ENCODE measurements around the gene TANC1.

Gene TANC1

DNA sequence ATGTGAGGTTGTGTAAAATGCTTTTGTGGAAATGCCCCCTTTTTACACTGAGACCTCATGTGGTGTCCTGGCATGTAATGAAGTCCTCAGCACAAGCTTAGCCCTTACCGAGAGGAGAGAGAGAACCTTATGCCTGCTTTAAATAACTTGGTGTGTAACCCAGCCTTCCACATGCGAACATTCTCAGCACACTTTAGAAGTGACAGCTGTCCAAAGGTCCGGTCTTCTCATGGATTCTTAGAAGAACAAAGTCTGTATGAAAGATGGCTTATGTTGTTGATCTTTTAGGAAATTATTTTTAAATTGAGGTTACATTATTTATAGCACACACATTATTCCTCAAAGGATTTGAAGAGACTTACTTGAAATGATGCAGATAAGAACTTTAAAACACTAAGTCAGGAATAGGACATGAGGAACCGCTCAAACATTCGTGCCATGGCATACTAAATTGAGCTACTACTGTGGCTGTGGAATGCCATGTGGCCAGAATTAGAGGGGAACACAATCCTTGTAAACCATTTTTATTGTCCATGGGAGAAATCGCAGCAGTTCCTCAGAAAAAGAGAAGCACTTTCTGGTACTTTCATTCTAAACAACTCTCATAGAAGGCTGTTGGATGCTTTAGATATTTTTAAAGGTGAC is 238.4 kb downstream of the TANC1 start:
- no peak for DNase-seq

DNA sequence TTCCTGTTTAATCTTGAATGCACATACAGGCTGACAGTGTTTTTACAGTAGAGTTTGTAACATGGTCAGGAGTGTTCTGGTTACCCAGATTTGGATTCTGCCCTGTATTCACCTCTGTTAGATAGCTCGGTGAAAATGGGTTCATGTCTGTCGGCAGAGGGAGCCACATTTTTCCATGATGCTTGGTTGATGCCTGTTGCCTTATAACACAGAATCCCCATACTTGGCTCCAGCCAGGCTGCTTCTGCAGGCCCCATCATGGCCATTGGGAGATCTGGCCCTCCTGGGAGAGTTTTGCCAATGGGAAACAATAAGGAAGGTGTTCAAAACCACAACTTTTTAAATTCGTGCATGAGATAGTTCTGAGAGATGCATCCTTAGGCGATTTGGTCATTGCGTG is 240.0 kb downstream of the TANC1 start:
- no peak for DNase-seq

DNA sequence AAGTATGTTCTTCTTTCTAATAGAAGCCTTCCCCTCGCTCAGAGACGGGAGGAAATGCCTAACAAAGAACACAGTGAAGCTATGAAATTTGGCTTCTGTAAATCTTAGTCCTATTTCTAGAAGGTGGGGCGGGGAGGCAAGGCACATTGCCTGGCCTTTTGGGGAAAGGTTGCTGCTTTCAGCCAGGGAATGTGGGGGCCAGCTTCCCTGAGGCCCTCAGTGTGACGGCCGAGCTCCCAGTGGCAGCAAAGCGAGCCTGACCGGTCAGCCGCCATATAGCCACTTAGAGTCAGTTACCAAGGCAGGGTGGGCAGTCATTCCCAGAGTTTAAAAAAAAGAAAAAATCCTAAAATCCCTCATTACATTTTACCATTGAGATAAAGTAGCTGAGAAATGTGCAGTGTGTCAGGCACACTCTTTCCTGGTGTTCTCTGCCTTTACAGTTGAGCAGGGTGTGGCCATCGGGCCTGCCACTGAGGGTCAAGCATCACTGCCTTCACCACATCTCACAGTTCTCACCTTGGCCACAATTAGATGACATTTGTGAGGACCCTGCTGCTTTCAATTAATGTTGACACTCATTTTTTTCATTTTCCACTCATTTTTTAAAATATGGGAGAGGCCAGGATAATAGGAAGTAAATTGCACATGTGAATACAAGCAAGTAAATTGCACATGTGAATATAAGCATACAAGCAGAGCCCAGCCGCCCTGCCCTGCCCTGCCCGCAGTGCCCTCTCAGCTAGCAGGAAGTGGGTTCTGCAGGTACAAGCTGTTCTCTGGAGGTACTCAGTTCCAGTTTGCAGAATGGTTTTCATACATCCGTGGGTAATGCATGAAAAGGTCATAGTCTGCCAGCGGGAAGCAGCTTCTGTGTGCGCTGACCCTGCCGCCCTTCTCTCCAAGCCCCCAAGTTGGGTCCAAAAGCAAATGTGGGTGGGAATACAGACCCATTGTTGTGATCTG is 241.2 kb downstream of the TANC1 start:
- DNase-seq: no peak

DNA sequence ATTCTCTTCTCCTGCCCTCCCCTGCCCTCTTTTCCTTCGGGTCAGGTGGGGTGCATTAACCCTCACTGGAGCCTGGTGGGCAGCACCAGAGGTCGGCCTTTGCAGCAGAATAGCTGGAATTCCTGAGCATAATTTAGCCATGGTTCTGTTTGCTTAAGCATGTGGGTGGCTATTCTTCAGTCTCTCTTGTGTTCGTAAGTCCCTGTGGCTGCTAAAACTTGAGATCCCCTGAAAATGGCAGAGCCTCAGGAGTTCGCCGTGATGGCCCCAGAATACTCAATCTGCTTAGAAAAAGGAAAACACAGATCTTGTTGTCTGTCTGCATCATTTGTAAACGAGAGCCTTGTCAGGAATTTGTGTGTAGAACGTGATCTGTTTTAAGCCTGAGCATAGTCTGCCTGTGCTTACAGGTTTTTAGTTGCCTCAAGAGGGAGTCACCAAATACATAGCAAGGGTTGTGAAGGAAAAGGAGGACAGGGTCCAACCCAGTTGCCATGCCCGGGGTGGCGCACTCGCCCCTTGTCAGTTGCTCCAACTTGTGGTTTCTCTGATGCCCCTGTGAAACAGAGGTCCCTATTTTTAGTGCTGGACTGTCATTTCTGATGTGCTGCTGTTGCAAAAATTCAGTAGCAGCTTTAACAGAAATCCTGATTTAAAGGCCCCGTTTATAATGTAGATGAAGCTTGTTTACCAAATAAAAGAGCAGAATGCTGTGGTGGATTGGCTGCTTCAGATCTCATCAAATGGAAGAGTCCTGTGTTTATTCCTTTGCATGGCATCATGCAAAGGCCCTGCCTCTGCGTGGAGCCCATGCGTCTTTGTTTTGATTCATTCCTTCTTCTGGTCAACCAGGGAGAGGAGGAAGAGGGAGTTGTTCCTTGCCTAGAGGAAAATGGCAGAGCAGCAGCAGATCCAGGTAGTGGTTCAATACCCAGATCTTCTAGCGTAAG is 243.3 kb downstream of the TANC1 start:
- DNase-seq: no peak

DNA sequence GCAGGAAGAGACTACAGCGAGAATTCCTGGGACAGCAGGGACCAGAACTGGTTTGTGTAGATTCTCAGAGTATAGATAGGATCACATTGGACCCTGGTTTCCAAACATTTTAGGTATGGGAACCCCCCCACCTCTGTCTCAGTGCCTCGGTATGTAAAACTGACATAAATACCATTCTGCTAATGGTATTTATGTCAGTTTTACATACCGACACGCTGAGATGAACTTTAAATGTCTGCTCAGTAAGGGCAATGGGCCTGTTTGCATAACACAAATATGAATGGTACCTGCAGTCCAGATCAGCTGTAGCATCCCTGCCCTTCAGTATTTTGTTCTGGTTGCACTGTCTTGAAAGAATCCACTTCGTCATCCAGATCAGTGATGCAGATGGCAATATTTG is 244.9 kb downstream of the TANC1 start:
- DNase-seq: no peak

DNA sequence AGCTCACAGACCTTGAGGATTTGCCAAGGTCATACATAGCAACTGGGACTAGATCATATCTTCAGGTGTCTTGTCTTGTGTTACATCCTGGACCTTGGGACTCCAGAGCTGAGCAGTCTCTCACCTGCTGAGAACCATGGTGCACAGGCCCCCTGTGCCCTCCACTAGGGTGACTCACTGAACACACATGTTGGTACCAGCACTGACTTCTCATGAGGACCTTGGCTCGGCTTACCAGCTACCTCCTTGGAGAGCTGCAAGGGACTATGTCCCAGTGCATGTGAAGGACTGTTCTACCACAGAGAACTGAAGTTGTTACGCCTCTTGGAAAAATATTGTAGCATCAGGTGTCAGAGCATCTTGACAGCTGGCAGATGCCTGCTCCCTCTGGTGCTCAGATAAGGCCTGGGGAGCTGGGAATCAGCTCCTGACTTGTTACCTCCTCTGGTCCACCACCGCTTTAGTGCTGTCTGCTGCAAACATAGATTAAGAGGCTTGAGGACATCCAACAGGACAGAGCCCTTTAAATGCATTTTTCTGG is 246.0 kb downstream of the TANC1 start:
- no peak for DNase-seq

DNA sequence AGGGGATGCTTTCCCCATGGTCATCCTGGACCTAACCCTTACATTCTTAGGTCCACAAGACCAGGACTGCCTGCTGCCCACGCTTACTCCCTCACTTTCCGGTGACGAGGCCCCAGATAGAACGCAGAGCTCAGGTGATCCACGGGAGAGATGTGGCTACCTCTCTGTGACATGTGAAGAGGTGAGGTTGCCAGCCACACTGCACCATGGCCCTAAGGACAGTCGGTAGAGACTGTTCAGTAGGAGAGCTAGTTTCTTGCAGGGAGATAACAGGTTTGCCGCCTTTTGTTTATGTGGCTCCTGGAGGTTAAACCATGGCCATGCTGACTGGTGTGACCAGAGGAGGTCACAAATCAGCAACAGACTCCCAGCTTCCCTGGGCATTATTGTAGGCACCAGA is 246.7 kb downstream of the TANC1 start:
- DNase-seq: no peak

- no peak for DNase-seq
Observed at GRCh38 chr2:159217676-159218075, 249.2 kb downstream of the TANC1 start.

- no peak for DNase-seq
Observed at GRCh38 chr2:159218389-159218788, 249.9 kb downstream of the TANC1 start.

GRCh38 chr2:159219394-159219998 is 251.1 kb downstream of the TANC1 start:
- DNase-seq: no peak

DNA sequence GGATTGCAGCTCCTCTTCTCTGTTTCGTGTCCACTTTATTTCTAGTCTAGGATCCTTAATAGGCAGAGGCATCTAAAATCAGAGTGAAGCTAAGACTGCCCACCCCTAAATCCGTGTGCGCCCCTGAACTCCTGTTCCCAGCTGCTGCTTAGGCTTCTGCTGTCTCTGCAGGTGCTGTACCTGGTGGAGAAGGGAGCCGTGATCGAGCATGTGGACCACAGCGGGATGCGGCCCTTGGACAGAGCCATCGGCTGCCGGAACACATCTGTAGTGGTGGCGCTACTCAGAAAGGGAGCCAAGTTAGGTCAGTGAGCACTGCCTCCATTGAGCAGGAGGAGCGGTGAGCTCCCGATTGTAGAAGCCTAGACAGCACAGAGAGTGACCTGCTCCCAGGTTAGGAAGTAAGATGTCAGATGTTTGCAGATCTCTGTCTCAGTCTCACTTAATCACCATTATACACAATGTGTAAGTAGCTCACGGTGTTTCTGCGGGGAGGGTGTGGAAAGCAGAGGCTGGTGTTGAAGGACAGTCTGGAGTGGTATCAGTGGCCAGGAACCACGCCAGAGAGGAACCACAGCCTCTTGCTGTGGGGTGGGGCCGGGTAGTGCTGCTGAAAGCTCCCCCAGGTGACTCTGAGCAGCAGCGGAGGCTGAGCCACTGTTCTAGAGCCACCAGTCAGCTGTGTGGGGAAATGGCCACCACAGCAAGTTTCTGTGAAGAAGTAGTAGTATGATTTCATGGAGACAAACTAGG is 255.8 kb downstream of the TANC1 start:
- no peak for DNase-seq

GRCh38 chr2:159225025-159226016 is 256.9 kb downstream of the TANC1 start:
- DNase-seq: no peak

DNA sequence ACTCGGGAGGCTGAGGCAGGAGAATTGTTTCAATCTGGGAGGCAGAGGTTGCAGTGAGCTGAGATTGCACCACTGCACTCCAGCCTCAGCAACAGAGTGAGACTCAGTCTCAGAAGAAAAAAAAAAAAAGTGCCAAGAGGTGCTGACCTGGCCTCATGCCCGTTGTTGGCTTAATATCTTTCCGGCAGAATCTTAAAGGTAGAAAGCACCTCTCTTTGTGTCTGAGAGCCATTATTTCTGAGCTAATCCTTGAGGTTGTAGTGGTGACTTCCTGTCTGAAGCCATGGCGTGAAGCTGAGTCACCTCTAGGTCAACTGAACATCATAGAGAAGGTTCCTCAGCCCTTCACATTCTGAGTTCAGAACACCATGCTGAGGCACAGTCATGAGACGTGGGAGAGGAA is 257.6 kb downstream of the TANC1 start:
- no peak for DNase-seq

GRCh38 chr2:159226608-159227385 is 258.4 kb downstream of the TANC1 start:
- no peak for DNase-seq

- DNase-seq: no peak
Observed at GRCh38 chr2:159227467-159227866, 259.0 kb downstream of the TANC1 start.

GRCh38 chr2:159228081-159228581 is 259.7 kb downstream of the TANC1 start:
- DNase-seq: no peak

GRCh38 chr2:159229476-159230144 is 261.2 kb downstream of the TANC1 start:
- no peak for DNase-seq

DNA sequence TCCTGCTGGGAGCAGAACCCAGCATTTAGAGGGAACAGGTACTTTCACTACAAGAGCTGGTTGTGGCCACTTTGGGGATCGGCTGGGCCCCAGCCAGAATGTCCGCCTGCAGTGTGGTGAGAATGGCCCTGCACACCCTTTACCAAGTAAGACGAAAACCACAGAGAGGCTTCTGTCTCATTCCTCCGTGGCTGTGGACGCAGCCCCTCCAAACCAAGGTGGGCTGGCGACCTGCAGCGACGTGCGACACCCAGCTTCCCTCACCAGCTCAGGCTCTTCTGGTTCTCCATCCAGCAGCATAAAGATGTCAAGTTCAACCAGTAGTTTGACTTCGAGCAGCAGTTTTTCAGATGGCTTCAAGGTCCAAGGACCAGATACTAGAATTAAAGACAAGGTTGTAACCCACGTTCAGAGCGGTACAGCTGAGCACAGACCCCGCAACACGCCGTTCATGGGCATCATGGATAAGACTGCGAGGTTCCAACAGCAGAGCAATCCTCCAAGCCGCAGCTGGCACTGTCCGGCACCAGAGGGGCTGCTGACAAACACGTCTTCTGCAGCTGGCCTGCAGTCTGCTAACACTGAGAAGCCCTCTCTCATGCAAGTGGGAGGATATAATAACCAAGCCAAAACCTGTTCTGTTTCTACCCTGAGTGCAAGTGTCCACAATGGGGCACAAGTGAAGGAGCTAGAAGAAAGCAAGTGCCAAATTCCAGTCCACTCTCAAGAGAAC is 261.9 kb downstream of the TANC1 start:
- DNase-seq: no peak
